Measurements from ENCODE around the gene SCUBE3. TPM values are rescaled to one million over a fixed set of nuclear protein-coding genes. Genes with fewer than 3 reads are reported as not detected.

The SCUBE3 gene
- total RNA-seq, 2 donors from 2014 or later: 0.04 TPM; not detected in 1

DNA sequence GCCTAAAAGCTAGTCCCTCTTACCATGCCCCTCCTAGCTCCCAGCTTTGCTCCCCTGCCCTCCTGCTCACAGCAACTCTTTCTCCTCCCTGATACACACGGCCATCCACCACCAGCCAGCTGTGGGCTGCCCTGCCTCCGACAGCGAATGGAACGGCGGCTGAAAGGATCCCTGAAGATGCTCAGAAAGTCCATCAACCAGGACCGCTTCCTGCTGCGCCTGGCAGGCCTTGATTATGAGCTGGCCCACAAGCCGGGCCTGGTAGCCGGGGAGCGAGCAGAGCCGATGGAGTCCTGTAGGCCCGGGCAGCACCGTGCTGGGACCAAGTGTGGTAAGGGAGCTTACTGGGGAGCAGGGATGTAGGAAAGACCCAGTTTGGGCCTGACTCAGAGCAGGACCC, 29.1 kb downstream of the SCUBE3 start:
- H3K9me3 Mint-ChIP-seq: no peaks in the 10 kb centered on the region
- no peak for ATAC-seq
- no peak for DNase-seq (ENCODE audit: low spot score in 2 of 2)
- H3K27ac Mint-ChIP-seq: no peak overlapping the region
- H3K36me3 Mint-ChIP-seq: no peaks in the 10 kb centered on the region

- DNase-seq (ENCODE audit: low spot score in 2 of 2): no peak
- H3K9me3 Mint-ChIP-seq: no peaks in the 10 kb centered on the region
- H3K36me3 Mint-ChIP-seq: no peaks in the 10 kb centered on the region
- H3K27ac Mint-ChIP-seq: no peak overlapping the region
- ATAC-seq: no peak
Measured at GRCh38 chr6:35243386-35243958, 29.7 kb downstream of the SCUBE3 start.

DNA sequence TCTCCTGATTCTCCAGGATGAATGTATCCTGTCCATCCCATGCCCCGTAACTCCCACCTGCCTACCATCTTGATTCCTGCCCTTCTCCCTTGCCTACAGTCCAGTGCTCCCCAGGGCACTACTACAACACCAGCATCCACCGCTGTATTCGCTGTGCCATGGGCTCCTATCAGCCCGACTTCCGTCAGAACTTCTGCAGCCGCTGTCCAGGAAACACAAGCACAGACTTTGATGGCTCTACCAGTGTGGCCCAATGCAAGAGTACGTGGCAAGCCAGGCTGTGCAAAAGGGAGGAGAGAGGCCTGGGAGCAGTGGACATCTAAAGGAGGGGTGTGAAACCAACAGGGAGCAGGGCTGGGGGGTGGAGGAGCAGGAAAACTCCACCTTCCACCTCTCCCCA, 30.8 kb downstream of the SCUBE3 start:
- Mint-ChIP-seq H3K36me3 (no peaks in the 10 kb centered on the region), H3K9me3 (no peaks in the 10 kb centered on the region), H3K27ac (no peak overlapping the region)
- DNase-seq (ENCODE audit: low spot score in 2 of 2) (no peak), ATAC-seq (no peak)

DNA sequence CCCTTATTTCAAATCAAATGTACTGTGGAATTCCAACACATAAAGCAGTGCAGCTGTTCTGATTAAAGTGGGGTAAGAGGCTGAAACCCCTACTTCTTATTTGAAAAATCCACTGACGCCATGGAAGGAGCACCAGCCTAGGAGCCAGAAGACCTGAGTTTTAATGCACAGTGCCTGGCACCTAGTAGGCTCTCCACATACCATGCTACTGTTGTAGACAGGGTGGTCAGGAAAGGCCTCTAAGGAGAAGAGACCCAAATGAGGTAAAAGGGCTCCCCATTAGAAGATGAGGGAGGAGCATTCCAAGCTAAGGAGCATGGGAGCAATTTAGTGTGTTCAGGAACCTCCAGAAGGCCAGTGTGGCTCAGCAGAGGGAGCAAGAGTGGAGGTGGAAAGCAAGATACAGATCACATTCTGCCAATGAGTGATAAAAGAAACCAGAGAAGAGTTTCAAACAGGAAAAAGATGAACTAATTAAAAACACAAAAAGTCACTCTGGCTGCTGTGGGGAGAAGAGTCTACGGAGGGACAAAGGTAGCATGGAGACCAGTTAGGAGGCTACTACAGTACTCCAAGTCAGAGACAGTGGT, 34.0 kb downstream of the SCUBE3 start:
- no peaks in the 10 kb centered on the region for H3K9me3 Mint-ChIP-seq
- DNase-seq (ENCODE audit: low spot score in 2 of 2): no peak
- peak; percentile 61 to 63 for ATAC-seq
- no peaks in the 10 kb centered on the region for H3K36me3 Mint-ChIP-seq
- H3K27ac Mint-ChIP-seq: peak overlapping the region; percentile 4 to 63

- DNase-seq (ENCODE audit: low spot score in 2 of 2) (no peak), ATAC-seq (no peak)
- no peaks in the 10 kb centered on the region for H3K36me3 Mint-ChIP-seq
- no peaks in the 10 kb centered on the region for H3K9me3 Mint-ChIP-seq
- H3K27ac Mint-ChIP-seq: peak overlapping the region; percentile 4 to 63
Measured at GRCh38 chr6:35248300-35248699, 34.5 kb downstream of the SCUBE3 start.

- ATAC-seq: no peak
- DNase-seq (ENCODE audit: low spot score in 2 of 2): no peak
- H3K27ac Mint-ChIP-seq: peak overlapping the region in 1 of 2 donors; percentile 4
- no peaks in the 10 kb centered on the region for H3K9me3 Mint-ChIP-seq
- no peaks in the 10 kb centered on the region for H3K36me3 Mint-ChIP-seq
Measured at GRCh38 chr6:35248965-35249364, 35.2 kb downstream of the SCUBE3 start.

DNA sequence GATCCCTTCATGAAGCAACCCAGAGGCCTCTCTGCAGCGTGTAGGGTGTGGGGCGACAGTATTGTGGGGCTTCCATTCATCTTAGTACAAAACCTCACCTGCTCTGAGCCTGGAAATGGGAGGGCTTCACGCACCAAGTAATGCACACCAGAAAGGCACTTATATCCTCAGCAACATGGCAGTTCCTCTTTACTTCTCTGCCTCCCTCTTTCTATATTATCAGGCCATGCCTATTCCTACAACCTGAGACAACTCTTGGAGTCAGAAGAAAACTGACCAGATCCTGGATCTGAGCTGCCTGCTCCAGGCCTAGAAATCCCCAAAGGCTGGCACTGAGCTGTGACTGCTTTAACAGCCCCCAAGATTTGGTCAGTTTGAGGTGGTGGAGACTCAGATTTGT, 38.2 kb downstream of the SCUBE3 start:
- ATAC-seq (no peak), DNase-seq (ENCODE audit: low spot score in 2 of 2) (no peak)
- H3K36me3 Mint-ChIP-seq: no peaks in the 10 kb centered on the region
- no peaks in the 10 kb centered on the region for H3K9me3 Mint-ChIP-seq
- H3K27ac Mint-ChIP-seq: no peak overlapping the region

DNA sequence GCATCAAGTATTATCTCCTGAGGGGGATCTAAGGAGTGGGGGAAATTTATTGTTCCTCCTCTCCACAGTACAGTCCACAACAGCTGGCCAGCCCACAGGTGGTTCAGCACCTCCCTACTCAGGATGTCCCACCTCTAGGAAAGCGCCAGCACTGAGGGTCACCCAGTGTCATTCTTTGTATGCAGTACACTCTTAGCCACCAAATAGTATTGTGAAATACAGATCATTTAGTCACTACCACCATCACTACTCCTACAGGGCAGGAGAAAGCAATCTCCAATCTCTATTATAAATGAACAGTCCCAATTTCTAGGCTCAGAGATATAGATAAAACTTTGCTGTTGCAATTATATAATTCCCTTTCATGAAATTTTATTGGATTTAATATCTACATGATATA, 39.5 kb downstream of the SCUBE3 start:
- Mint-ChIP-seq H3K9me3 (no peaks in the 10 kb centered on the region), H3K36me3 (no peaks in the 10 kb centered on the region), H3K27ac (peak overlapping the region in 1 of 2 donors; percentile 17)
- ATAC-seq (no peak), DNase-seq (ENCODE audit: low spot score in 2 of 2) (no peak)

GRCh38 chr6:35258336-35258735, 44.6 kb downstream of the SCUBE3 start:
- Mint-ChIP-seq H3K9me3 (no peaks in the 10 kb centered on the region), H3K27ac (peak overlapping the region; percentile 93 to 96), H3K36me3 (peaks cover 0 to 12% of the 10 kb centered on the region in 2 donors)
- ATAC-seq: no peak
- no peak for DNase-seq (ENCODE audit: low spot score in 2 of 2)

GRCh38 chr6:35258858-35259193, 45.1 kb downstream of the SCUBE3 start:
- no peaks in the 10 kb centered on the region for H3K9me3 Mint-ChIP-seq
- ATAC-seq (peak; percentile 11 to 33), DNase-seq (ENCODE audit: low spot score in 2 of 2) (no peak)
- peak overlapping the region; percentile 93 to 96 for H3K27ac Mint-ChIP-seq
- peaks cover 0 to 12% of the 10 kb centered on the region in 2 donors for H3K36me3 Mint-ChIP-seq

DNA sequence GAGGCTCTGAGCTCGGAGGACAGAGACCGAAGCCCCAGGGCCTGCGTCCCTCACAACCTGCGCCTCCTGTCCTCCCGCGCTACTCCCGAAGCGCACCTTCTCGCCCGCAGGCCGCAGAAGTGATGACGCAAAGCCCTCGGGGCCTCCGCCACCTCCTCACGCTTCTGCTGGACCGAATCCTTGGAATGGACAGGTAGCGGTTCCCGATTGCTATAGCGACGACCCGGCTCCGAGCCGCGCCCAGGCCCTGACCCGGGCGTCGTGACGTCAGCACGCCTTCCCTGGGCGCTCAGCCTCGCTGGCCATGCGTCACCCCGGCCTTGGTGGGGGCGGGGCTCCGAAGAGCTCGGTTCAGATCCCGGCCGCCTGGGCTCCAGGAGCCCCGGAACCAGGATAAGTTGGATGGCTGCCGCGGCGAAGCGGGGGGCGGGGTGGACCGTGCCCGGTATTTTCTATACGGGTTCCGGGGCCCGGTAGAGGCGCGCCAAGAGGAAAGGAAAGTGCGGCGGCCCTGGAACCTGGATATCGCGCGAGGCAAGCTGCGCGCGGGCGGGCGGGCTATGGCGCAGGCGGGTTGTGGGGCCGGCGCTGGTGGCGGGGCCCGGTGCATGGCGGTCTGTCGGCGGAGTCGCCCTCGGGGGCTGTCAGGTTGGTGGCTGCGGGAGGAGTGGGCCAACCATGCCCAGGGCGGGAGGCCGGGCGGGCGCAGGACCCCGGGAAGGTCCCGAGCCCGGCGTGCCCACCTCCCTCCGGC, 45.6 kb downstream of the SCUBE3 start, which contains the start of gene ZNF76:
Gene ZNF76 (plus strand): TSS at position 542 of the 754 bp plus-strand sequence. CDS start 21,417 bp downstream, outside the sequence.
- DNase-seq (ENCODE audit: low spot score in 2 of 2) (peak; percentile 90 to 94), ATAC-seq (peak; percentile 91 to 95)
- Mint-ChIP-seq H3K27ac (peak within 1 kb of the TSS; percentile 95 to 96), H3K9me3 (no peaks in the 10 kb centered on the region), H3K36me3 (peaks cover 0 to 12% of the 10 kb centered on the region in 2 donors)

GRCh38 chr6:35259948-35260590, 46.3 kb downstream of the SCUBE3 start:
- ATAC-seq (peak; percentile 44 to 69), DNase-seq (ENCODE audit: low spot score in 2 of 2) (peak; percentile 65 to 75)
- no peaks in the 10 kb centered on the region for H3K9me3 Mint-ChIP-seq
- H3K27ac Mint-ChIP-seq: peak overlapping the region; percentile 95 to 96
- H3K36me3 Mint-ChIP-seq: peaks cover 0 to 12% of the 10 kb centered on the region in 2 donors

DNA sequence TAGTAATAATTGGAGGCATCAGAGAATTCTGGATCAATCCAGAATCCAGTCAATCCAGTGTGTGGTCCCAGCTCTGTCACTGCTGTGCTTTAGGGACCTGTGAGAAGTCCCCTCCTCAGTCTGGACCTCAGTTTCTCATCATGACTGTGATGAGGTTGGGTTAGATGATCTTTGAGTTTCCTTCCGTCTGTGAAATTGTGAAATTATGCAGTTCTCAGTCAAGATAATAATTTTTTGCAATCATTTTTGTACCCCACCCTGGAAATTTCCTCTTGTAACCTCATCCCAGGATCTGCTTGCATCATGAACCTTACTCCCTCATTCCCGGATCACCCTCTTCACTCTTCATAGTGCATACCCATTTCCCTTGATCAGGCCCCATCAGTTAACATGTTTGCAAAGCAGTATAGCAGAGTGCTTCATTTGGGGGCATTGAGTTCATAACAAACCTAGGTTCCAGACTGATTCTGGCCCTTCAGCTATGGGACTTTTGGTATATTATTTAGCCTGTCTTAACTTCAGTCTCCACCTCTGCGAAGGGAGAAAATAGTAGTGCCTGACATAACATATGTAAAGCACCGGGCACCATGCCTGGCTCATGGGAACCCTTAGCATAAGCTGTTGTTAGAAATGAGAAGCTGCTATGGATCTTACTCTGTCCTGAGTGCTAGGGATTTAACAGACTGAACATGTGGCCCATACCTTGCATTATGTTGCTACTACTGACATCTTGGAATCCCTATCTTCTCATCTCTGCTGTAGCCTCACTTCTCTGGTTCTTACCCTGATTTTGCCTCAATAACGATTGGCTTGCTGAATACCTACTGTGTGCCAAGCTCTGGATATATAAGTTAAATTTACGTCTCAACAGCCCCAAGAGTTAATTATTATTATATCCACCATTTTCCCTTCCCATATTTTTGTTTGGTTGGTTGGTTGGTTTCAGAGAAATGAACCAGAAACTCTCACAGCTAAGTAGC, 47.1 kb downstream of the SCUBE3 start:
- DNase-seq (ENCODE audit: low spot score in 2 of 2): no peak
- no peaks in the 10 kb centered on the region for H3K9me3 Mint-ChIP-seq
- no peak for ATAC-seq
- peaks cover 0 to 12% of the 10 kb centered on the region in 2 donors for H3K36me3 Mint-ChIP-seq
- H3K27ac Mint-ChIP-seq: peak overlapping the region; percentile 95 to 96

DNA sequence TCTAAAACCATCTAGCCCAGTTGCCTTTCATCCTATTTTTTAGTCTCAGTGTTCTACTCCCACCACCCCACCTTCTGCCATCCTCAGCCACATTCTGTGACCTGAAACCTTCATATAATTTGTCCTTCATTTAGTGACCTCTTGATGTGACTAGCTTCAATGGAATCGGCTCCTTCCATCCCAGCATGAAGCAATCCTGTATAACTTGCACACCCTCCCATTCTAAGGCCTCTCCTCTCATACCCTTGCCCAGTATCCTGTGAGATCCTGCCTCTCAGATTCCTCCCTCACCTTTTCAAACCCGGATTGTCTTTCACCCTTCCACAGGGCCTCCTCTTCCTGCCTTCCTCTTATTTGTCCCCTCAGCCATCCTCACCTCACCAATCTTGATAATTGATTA, 48.8 kb downstream of the SCUBE3 start:
- H3K27ac Mint-ChIP-seq: peak overlapping the region in 1 of 2 donors; percentile 24
- H3K9me3 Mint-ChIP-seq: no peaks in the 10 kb centered on the region
- no peak for ATAC-seq
- peaks cover 0 to 12% of the 10 kb centered on the region in 2 donors for H3K36me3 Mint-ChIP-seq
- DNase-seq (ENCODE audit: low spot score in 2 of 2): no peak

DNA sequence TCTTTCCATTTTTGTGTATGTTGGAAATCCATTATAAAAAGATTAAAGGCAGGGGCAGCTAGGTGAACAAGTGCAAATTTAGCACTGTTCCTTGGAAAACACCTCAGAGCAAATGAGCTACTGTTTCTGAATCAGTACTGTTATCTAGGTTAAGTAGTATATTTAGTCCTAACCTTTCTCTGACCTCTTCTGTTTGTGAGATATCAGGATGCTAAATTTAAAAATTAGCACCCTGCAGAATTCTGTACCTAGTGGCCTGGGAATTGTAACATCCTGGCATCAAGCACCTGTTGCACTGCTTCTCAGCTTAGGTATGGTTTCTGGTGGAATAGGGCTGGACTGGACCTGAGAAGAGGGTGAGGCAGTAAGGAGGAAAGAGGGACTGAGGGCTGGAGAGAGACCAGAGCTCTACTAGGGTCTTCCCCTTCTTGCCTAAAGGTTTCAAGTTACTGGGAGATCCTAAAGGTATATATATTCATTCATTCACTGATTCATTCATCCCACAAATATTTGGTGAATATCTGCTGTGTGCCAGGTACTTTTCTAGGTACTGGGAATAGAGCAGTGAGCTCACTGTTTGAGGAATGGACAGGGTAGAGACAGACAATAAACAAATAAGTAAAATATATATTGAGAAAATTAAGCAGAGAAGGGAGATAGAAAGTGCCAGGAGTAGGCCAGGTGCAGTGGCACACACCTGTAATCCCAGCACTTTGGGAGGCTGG, 51.0 kb downstream of the SCUBE3 start:
- Mint-ChIP-seq H3K27ac (peak overlapping the region in 1 of 2 donors; percentile 29), H3K36me3 (peaks cover 0 to 5% of the 10 kb centered on the region in 2 donors), H3K9me3 (no peaks in the 10 kb centered on the region)
- no peak for ATAC-seq
- no peak for DNase-seq (ENCODE audit: low spot score in 2 of 2)
